Measurements from ENCODE around the gene MACO1. TPM values are rescaled to one million over a fixed set of nuclear protein-coding genes. Genes with fewer than 3 reads are reported as not detected.

Gene MACO1
- total RNA-seq, 4 donors from 2014 or later, result 13.0 to 19.7 (median 16.3) TPM

DNA sequence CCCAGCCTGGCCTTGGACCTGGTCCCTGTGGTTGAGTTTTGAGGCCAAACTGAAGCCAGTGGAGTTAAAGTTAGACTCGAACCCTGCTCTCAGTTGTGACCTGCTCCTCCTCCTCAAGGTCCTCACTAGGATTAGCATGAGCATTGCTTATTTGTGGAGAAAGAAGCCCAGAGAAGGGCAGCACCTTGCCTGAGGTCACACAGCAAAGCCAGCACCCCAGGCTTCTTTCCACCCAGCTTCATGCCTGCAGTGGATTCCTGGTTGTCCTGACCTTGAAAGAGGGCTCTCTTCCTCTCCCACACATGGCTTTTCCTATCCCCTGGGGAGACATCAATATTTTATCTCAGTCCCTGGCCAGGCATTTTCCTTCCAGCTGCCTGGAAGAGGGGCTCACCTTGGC is 115.5 kb downstream of the MACO1 start:
- TF ChIP-seq, protein P1, sequence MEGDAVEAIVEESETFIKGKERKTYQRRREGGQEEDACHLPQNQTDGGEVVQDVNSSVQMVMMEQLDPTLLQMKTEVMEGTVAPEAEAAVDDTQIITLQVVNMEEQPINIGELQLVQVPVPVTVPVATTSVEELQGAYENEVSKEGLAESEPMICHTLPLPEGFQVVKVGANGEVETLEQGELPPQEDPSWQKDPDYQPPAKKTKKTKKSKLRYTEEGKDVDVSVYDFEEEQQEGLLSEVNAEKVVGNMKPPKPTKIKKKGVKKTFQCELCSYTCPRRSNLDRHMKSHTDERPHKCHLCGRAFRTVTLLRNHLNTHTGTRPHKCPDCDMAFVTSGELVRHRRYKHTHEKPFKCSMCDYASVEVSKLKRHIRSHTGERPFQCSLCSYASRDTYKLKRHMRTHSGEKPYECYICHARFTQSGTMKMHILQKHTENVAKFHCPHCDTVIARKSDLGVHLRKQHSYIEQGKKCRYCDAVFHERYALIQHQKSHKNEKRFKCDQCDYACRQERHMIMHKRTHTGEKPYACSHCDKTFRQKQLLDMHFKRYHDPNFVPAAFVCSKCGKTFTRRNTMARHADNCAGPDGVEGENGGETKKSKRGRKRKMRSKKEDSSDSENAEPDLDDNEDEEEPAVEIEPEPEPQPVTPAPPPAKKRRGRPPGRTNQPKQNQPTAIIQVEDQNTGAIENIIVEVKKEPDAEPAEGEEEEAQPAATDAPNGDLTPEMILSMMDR (IDR thresholded peaks at IDR 0.05; ENCODE audit: low read depth), result no peak

DNA sequence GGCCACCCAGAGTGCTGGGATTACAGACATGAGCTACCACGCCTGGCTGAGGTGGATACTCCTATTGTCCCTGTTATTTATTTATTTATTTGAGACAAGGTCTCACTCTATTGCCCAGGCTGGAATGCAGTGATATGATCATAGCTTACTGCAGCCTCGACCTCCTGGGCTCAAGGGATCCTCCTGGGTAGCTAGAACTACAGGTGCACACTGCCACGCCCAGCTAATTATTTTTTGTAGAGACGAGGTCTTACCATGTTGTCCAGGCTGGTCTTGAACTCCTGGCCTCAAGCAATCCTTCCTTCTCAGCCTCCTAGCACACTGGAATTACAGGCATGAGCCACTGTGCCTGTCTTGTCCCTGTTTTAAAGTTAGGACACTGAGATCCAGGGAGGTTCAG is 117.9 kb downstream of the MACO1 start:
- TF ChIP-seq, protein P1 (IDR thresholded peaks at IDR 0.05; ENCODE audit: low read depth), result no peak

GRCh38 chr1:25549273-25550154 is 118.8 kb downstream of the MACO1 start:
- TF ChIP-seq, protein P1 (IDR thresholded peaks at IDR 0.05; ENCODE audit: low read depth), result no peak

Other genes starting within 250 kb of the MACO1 start
- 10 to 100 TPM; 47.5 to 81.7 (median 76.4) TPM for gene SYF2, start 198.4 kb upstream of the MACO1 start, total RNA-seq
- gene RSRP1, start 183.4 kb upstream of the MACO1 start, total RNA-seq, result 100 to 1,000 TPM; 101 to 141 (median 129) TPM
- gene RHD, start 158.4 kb upstream of the MACO1 start, total RNA-seq, result not detected
- 100 to 1,000 TPM in 2 of 4 donors, 10 to 100 TPM in 2; 73.8 to 173 (median 92.7) TPM for gene TMEM50A, start 92.6 kb upstream of the MACO1 start, total RNA-seq
- gene RHCE, start 10.1 kb upstream of the MACO1 start, total RNA-seq, result not detected
- gene LDLRAP1, start 112.7 kb downstream of the MACO1 start, total RNA-seq, result 10 to 100 TPM in 2 of 4 donors, 1 to 10 TPM in 2; 7.3 to 18.1 (median 9.2) TPM
- 10 to 100 TPM; 11.0 to 20.9 (median 15.9) TPM for gene MAN1C1, start 185.9 kb downstream of the MACO1 start, total RNA-seq

Measured in subcutaneous adipose tissue (tissue), 4 donors.